ENCODE data around the gene RHOBTB3.

- TF ChIP-seq POLR2A (IDR thresholded peaks at IDR 0.05): no peak
- TF ChIP-seq CTCF (IDR thresholded peaks at IDR 0.05): no peak
These were observed 1.8 kb upstream of the RHOBTB3 start for GRCh38 chr5:95729115-95730010.
